Esophagus muscularis mucosa (tissue), 3 donors: ENCODE data around the gene GPR78.
"Not testable (repeated sequence)": the region's sequence is repeated elsewhere in the genome, so short reads cannot be mapped to it uniquely, and the experiment has no call there.

Experiments
- CTCF ChIP-seq, 3 experiments: fragments of 200-600 bp in 2 of 3; fragments of 450-650 bp in 1 of 3; sonication (generic) in 2 of 3; IDR thresholded peaks; one replicate each; pipeline ENCODE4 v1.5.1; 2017 to 2019; ENCODE audit warnings: antibody characterized with exemption in 3 of 3, mild to moderate bottlenecking in 2 of 3, moderate library complexity in 1 of 3
- POLR2AphosphoS5 ChIP-seq, 2 donors: sonication (generic); formaldehyde crosslinking; IDR thresholded peaks; one replicate each; pipeline ENCODE4 v1.6.1; 2017; ENCODE audit warnings: antibody characterized with exemption in 2 of 2

DNA sequence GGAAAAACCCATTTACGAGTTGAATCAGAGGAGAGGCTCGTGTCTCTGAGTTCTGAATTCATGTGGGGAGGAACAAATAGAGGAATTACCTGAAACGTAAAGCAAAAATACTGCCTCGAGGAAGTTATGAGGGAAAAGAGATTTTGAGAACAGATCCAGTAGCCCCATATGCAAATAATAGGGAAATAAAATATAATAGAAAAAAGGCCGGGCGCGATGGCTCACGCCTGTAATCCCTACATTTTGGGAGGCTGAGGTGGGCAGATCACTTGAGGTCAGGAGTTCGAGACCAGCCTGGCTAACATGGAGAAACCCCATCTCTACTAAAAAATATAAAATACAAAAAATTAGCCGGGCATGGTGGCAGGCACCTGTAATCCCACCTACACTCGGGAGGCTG is 54.6 kb downstream of the GPR78 start:
- not testable (repeated sequence) for TF ChIP-seq CTCF, POLR2AphosphoS5 (IDR thresholded peaks at IDR 0.05)
